K562 (cell line): ENCODE results near the gene TOM1L1. TPM values are rescaled to one million over a fixed set of nuclear protein-coding genes. Genes with fewer than 3 reads are reported as not detected.
A peak's percentile ranks its signal among the peaks of the same experiment; 100 is the strongest.

ENCODE experiments used
- FOSL1 ChIP-seq: fragments of 200-800 bp; sonication (Bioruptor generic); conservative IDR thresholded peaks from 2 replicates; pipeline ENCODE4 v1.6.1; 2016; ENCODE audit warnings: missing genetic modification characterization, missing compliant biosample characterization
- HOXB6 ChIP-seq: fragments of 250-450 bp; sonication (Bioruptor Pico); IDR thresholded peaks from 2 replicates; pipeline ENCODE4 v1.5.1; 2022; ENCODE audit warnings: mild to moderate bottlenecking, borderline replicate concordance
- TRIM24 ChIP-seq, 2 experiments: fragments of 450-650 bp; IDR thresholded peaks; 2 replicates each; pipeline ENCODE4 v1.6.1; 2016
- polyA plus RNA-seq, 8 experiments: library from polyadenylated mRNA; depleted of rRNA in 4 of 8; stranded (reverse) in 5 of 8; unstranded in 3 of 8; fragments of >200 nt; fragmentation: Nextera tagmentation in 2 of 8; fragmentation: Illumina TruSeq in 1 of 8; extraction: Ambion mirVana in 2 of 8; extraction: Trizol in 1 of 8; gene quantifications; 2 replicates each; pipeline versions ENCODE4 v1.2.1 to v1.2.3, GENCODE V29; 2011 to 2014; ENCODE audit warnings: inconsistent platforms in 1 of 8, missing spikeins in 1 of 8
- total RNA-seq, 7 experiments: library from RNA; depleted of rRNA in 6 of 7; stranded (reverse); fragments of >200 nt in 6 of 7; fragmentation: Illumina TruSeq in 2 of 7; extraction: Trizol in 2 of 7; gene quantifications; 2 replicates each; pipeline versions ENCODE4 v1.2.1 to v1.2.3, GENCODE V29; 2011 to 2021; ENCODE audit warnings: low replicate concordance in 1 of 7
- TF ChIP-seq, protein P1 (sequence below), 3 experiments: fragments of 200-800 bp in 1 of 3; fragments of 250-450 bp in 1 of 3; fragments of 450-650 bp in 1 of 3; sonication (Bioruptor Pico) in 1 of 3; sonication (Bioruptor generic) in 1 of 3; formaldehyde crosslinking in 1 of 3; IDR thresholded peaks; 2 replicates each; pipeline versions ENCODE4 v1.6.1 to v1.8.0; 2016 to 2022; ENCODE audit warnings: mild to moderate bottlenecking in 2 of 3, missing genetic modification characterization in 2 of 3, missing compliant biosample characterization in 1 of 3, moderate library complexity in 1 of 3
- TF ChIP-seq, protein P2 (sequence below), 2 experiments: fragments of 450-650 bp; formaldehyde crosslinking in 1 of 2; IDR thresholded peaks; 2 replicates each; pipeline versions ENCODE4 v1.4.0 to v1.6.1; 2014 to 2020; ENCODE audit warnings: mild to moderate bottlenecking in 2 of 2, borderline replicate concordance in 1 of 2, low read depth in 1 of 2

Gene TOM1L1
- total and polyA plus RNA-seq, 9 of the 15 experiments (the other 6 are each of a cell fraction or from before 2014, with no cell fraction given): 21.3 to 74.3 (median 31.0) TPM

DNA sequence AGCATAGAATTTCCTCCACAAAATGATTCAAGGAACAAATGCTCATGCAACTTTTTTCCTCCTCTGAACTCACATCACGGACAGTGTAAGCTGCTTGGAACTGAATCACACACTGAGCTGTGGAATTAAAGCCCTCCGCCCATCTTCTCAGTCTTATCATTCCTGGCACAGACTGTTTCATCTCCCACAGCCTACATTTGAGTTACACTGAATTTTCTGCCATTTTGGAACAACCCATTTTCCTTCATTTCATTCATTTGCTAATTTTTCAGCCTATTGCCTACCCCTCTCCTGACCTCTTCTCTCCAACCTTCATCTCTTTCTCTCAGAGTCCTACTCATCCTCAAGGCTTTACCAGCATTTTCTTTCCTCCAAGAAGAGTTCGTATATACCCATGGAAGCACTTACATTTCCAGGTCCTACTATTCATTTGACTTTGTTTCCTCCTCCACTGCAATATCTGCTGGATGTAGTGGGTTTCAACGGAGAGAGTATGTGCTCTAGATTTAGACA, 39.1 kb upstream of the TOM1L1 start (continued):
- TF ChIP-seq, protein P1, sequence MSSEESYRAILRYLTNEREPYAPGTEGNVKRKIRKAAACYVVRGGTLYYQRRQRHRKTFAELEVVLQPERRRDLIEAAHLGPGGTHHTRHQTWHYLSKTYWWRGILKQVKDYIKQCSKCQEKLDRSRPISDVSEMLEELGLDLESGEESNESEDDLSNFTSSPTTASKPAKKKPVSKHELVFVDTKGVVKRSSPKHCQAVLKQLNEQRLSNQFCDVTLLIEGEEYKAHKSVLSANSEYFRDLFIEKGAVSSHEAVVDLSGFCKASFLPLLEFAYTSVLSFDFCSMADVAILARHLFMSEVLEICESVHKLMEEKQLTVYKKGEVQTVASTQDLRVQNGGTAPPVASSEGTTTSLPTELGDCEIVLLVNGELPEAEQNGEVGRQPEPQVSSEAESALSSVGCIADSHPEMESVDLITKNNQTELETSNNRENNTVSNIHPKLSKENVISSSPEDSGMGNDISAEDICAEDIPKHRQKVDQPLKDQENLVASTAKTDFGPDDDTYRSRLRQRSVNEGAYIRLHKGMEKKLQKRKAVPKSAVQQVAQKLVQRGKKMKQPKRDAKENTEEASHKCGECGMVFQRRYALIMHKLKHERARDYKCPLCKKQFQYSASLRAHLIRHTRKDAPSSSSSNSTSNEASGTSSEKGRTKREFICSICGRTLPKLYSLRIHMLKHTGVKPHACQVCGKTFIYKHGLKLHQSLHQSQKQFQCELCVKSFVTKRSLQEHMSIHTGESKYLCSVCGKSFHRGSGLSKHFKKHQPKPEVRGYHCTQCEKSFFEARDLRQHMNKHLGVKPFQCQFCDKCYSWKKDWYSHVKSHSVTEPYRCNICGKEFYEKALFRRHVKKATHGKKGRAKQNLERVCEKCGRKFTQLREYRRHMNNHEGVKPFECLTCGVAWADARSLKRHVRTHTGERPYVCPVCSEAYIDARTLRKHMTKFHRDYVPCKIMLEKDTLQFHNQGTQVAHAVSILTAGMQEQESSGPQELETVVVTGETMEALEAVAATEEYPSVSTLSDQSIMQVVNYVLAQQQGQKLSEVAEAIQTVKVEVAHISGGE (CRISPR knock-in tag; IDR thresholded peaks at IDR 0.05): no peak
- TF ChIP-seq, protein P2, sequence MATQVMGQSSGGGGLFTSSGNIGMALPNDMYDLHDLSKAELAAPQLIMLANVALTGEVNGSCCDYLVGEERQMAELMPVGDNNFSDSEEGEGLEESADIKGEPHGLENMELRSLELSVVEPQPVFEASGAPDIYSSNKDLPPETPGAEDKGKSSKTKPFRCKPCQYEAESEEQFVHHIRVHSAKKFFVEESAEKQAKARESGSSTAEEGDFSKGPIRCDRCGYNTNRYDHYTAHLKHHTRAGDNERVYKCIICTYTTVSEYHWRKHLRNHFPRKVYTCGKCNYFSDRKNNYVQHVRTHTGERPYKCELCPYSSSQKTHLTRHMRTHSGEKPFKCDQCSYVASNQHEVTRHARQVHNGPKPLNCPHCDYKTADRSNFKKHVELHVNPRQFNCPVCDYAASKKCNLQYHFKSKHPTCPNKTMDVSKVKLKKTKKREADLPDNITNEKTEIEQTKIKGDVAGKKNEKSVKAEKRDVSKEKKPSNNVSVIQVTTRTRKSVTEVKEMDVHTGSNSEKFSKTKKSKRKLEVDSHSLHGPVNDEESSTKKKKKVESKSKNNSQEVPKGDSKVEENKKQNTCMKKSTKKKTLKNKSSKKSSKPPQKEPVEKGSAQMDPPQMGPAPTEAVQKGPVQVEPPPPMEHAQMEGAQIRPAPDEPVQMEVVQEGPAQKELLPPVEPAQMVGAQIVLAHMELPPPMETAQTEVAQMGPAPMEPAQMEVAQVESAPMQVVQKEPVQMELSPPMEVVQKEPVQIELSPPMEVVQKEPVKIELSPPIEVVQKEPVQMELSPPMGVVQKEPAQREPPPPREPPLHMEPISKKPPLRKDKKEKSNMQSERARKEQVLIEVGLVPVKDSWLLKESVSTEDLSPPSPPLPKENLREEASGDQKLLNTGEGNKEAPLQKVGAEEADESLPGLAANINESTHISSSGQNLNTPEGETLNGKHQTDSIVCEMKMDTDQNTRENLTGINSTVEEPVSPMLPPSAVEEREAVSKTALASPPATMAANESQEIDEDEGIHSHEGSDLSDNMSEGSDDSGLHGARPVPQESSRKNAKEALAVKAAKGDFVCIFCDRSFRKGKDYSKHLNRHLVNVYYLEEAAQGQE (IDR thresholded peaks at IDR 0.05; ENCODE audit: borderline replicate concordance): no peak
- TF ChIP-seq, protein P2 (CRISPR knock-in tag; IDR thresholded peaks at IDR 0.05; ENCODE audit: low read depth): no peak
- TF ChIP-seq HOXB6: no peak
- no peak for TF ChIP-seq TRIM24 (IDR thresholded peaks at IDR 0.05)
- peak; percentile 36 for TF ChIP-seq FOSL1 (tag)
